PC-9 (cell line): ENCODE results near the gene DRD1. TPM values are rescaled to one million over a fixed set of nuclear protein-coding genes. Genes with fewer than 3 reads are reported as not detected.

ENCODE experiments used
- BruUV-seq: library from RNA; stranded (reverse); fragments of 400-500 nt; replicated peaks from 2 replicates; lab custom pipeline; 2021; lab: Mats Ljungman, UMichigan
- CTCF ChIA-PET: fragments of 300-600 bp; sonication (Branson Sonifier 250); formaldehyde crosslinking; loops from one replicate; lab custom pipeline; 2022; ENCODE audit warnings: antibody characterized with exemption; lab: Charles Lee
- POLR2A ChIA-PET: fragments of 300-600 bp; sonication (Branson Sonifier 250); formaldehyde crosslinking; loops from one replicate; lab custom pipeline; 2022; ENCODE audit warnings: antibody characterized with exemption; ENCODE audit not compliant: unreplicated experiment; lab: Charles Lee
- DNase-seq, 2 experiments: peaks; one replicate each; pipeline versions ENCODE4 v3.0.0 to v3.0.0-alpha.2; 2015 to 2022; ENCODE audit warnings: mixed read lengths in 1 of 2
- H2AFZ ChIP-seq: fragments of 200-600 bp; sonication (generic); 2 replicates; pipeline ENCODE4 v1.8.1; 2017; ENCODE audit warnings: antibody characterized with exemption
- H3F3A ChIP-seq: fragments of 200-600 bp; sonication (generic); 2 replicates; pipeline ENCODE4 v1.8.1; 2017; ENCODE audit warnings: antibody characterized with exemption, mild to moderate bottlenecking, low read depth; ENCODE audit not compliant: insufficient read depth
- H3K27ac ChIP-seq: fragments of 200-600 bp; sonication (generic); 2 replicates; pipeline ENCODE4 v1.6.1; 2016; ENCODE audit warnings: mixed run types
- H3K27me3 ChIP-seq: fragments of 200-600 bp; sonication (generic); 2 replicates; pipeline ENCODE4 v1.6.1; 2016; ENCODE audit warnings: low read depth, mixed run types; ENCODE audit not compliant: insufficient read depth
- H3K36me3 ChIP-seq: fragments of 200-600 bp; sonication (generic); 2 replicates; pipeline ENCODE4 v1.6.1; 2016; ENCODE audit warnings: low read depth, mixed run types
- H3K4me1 ChIP-seq: fragments of 200-600 bp; sonication (generic); replicated peaks from 2 replicates; pipeline ENCODE4 v1.6.1; 2016; ENCODE audit warnings: mixed run types; ENCODE audit not compliant: insufficient read depth
- H3K4me2 ChIP-seq: fragments of 200-600 bp; sonication (generic); 2 replicates; pipeline ENCODE4 v1.6.1; 2017; ENCODE audit warnings: mixed run types
- H3K4me3 ChIP-seq: fragments of 200-600 bp; sonication (generic); 2 replicates; pipeline ENCODE4 v1.6.1; 2016; ENCODE audit warnings: mixed run types
- H3K79me2 ChIP-seq: fragments of 200-600 bp; sonication (generic); 2 replicates; pipeline ENCODE4 v1.6.1; 2017; ENCODE audit warnings: low read depth, mixed run types
- H3K9me2 ChIP-seq: fragments of 200-600 bp; sonication (generic); 2 replicates; pipeline ENCODE4 v1.8.1; 2017; ENCODE audit warnings: mild to moderate bottlenecking; ENCODE audit not compliant: insufficient read depth
- H3K9me3 ChIP-seq: fragments of 200-600 bp; sonication (generic); 2 replicates; pipeline ENCODE4 v1.8.1; 2016; ENCODE audit warnings: low read depth; ENCODE audit not compliant: insufficient read depth
- H4K20me1 ChIP-seq: fragments of 200-600 bp; sonication (generic); 2 replicates; pipeline ENCODE4 v1.8.1; 2017; ENCODE audit not compliant: insufficient read depth
- EZH2 ChIP-seq: fragments of 200-600 bp; sonication (generic); IDR thresholded peaks from 2 replicates; pipeline ENCODE4 v1.8.0; 2017; ENCODE audit warnings: antibody characterized with exemption, low read depth
- intact Hi-C: fragments of 100-400 bp; cut with micrococcal nuclease; formaldehyde crosslinking; loops from one replicate; pipeline ENCODE4 v1.10.0; 2022; ENCODE audit not compliant: unreplicated experiment
- total RNA-seq: library from RNA; stranded (reverse); gene quantifications from 2 replicates; pipeline ENCODE4 v1.2.3, GENCODE V29; 2021
- TF ChIP-seq, protein P1 (sequence below): fragments of 200-600 bp; sonication (generic); conservative IDR thresholded peaks from 2 replicates; pipeline ENCODE4 v1.6.1; 2017; ENCODE audit warnings: mixed run types, antibody characterized with exemption, mild to moderate bottlenecking, moderate library complexity

The DRD1 gene
- total RNA-seq, 1 experiment from 2014 or later = not detected

DNA sequence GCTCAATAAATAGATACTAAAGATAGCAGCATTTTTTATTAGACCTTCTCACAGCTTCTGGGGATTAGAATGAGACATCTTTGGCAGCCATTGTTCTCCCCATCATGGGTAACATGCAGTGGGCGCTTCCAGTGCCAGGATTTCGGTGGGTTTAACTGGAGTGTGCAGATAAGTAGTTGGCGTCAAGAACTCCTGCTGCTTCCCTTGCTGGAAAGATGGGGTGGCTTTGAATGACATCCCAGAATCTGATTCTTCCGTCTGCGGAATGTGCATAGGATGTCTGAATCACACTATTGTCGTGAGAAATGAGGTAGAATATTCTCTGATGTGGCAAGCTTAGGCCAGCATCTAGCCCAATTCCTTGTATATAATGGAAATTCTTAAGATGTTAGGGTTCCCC lies 41.6 kb upstream of the DRD1 start:
- ChIA-PET CTCF (no interaction called here), POLR2A (no interaction called here)
- Histone ChIP-seq H3K27me3 (no peaks in the 10 kb centered on the region), H3K4me3 (no peak overlapping the region), H3K4me1 (no peaks in the 10 kb centered on the region), H3K36me3 (no peaks in the 10 kb centered on the region), H3K4me2 (no peak overlapping the region), H3K9me2 (no peaks in the 10 kb centered on the region), H3K79me2 (peaks cover 71% of the 10 kb centered on the region), H4K20me1 (peaks cover 46% of the 10 kb centered on the region), H3F3A (no peaks in the 10 kb centered on the region), H3K27ac (no peak overlapping the region), H2AFZ (no peak overlapping the region), H3K9me3 (no peaks in the 10 kb centered on the region)
- intact Hi-C loops = no loop called here
- DNase-seq = no peak
- TF ChIP-seq, protein P1, sequence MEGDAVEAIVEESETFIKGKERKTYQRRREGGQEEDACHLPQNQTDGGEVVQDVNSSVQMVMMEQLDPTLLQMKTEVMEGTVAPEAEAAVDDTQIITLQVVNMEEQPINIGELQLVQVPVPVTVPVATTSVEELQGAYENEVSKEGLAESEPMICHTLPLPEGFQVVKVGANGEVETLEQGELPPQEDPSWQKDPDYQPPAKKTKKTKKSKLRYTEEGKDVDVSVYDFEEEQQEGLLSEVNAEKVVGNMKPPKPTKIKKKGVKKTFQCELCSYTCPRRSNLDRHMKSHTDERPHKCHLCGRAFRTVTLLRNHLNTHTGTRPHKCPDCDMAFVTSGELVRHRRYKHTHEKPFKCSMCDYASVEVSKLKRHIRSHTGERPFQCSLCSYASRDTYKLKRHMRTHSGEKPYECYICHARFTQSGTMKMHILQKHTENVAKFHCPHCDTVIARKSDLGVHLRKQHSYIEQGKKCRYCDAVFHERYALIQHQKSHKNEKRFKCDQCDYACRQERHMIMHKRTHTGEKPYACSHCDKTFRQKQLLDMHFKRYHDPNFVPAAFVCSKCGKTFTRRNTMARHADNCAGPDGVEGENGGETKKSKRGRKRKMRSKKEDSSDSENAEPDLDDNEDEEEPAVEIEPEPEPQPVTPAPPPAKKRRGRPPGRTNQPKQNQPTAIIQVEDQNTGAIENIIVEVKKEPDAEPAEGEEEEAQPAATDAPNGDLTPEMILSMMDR = no peak
- no peak for TF ChIP-seq EZH2
- no TSS peak for BruUV-seq

DNA sequence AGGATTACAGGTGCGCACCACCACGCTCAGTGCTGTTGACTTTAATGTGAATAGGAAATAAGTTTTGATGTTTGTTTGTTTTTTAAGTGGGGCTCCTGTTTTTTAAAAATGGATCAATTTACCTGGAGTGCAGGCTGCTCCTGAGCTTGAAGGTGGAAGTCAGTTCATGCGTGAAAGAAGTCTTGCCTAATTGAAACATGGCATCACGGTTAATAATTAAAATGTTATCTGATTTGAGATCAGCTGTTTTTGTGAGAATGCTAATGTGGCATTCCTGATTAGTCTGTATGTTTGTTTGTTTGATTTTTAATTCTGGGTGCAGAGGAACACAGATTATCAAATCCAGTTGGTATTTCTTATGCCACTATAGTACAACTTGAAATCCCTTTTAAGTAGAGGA lies 40.8 kb upstream of the DRD1 start:
- Histone ChIP-seq H4K20me1 (peaks cover 38% of the 10 kb centered on the region), H3K27me3 (no peaks in the 10 kb centered on the region), H3K27ac (no peak overlapping the region), H3K9me3 (no peaks in the 10 kb centered on the region), H3K4me3 (no peak overlapping the region), H3K9me2 (no peaks in the 10 kb centered on the region), H3K4me2 (no peak overlapping the region), H2AFZ (no peak overlapping the region), H3F3A (no peaks in the 10 kb centered on the region), H3K36me3 (no peaks in the 10 kb centered on the region), H3K4me1 (peaks cover 2% of the 10 kb centered on the region), H3K79me2 (peaks cover 79% of the 10 kb centered on the region)
- no TSS peak for BruUV-seq
- intact Hi-C loops = no loop called here
- ChIA-PET CTCF (no interaction called here), POLR2A (no interaction called here)
- DNase-seq = no peak
- no peak for TF ChIP-seq EZH2
- TF ChIP-seq, protein P1 = no peak

GRCh38 chr5:175484322-175484721 lies 40.3 kb upstream of the DRD1 start:
- CTCF ChIA-PET = no interaction called here
- TF ChIP-seq, protein P1 = no peak
- no peak for TF ChIP-seq EZH2
- peaks cover 7% of the 10 kb centered on the region for H3K4me1 ChIP-seq
- H3K27me3 ChIP-seq = no peaks in the 10 kb centered on the region
- H4K20me1 ChIP-seq = peaks cover 33% of the 10 kb centered on the region
- no peak overlapping the region for H3K4me2 ChIP-seq
- no peaks in the 10 kb centered on the region for H3F3A ChIP-seq
- no peak for DNase-seq
- no peak overlapping the region for H2AFZ ChIP-seq
- no TSS peak for BruUV-seq
- no peak overlapping the region for H3K27ac ChIP-seq
- H3K79me2 ChIP-seq = peaks cover 81% of the 10 kb centered on the region
- H3K36me3 ChIP-seq = no peaks in the 10 kb centered on the region
- H3K4me3 ChIP-seq = no peak overlapping the region
- H3K9me2 ChIP-seq = no peaks in the 10 kb centered on the region
- POLR2A ChIA-PET = no interaction called here
- intact Hi-C loops = no loop called here
- no peaks in the 10 kb centered on the region for H3K9me3 ChIP-seq
